A549 (cell line): ENCODE measurements around the gene JARID2. TPM values are rescaled to one million over a fixed set of nuclear protein-coding genes. Genes with fewer than 3 reads are reported as not detected.

ENCODE experiments used
- ATAC-seq, 2 experiments: fragments of 200-7000 bp in 1 of 2; fragments of >200 bp in 1 of 2; cut with Nextera tagmentation in 1 of 2; cut with Tn5 transposase in 1 of 2; 3 replicates each; pipeline versions ENCODE4 v1.8.0 to v1.9.1; 2018 to 2020; ENCODE audit warnings: mild to moderate bottlenecking in 1 of 2, moderate library complexity in 1 of 2
- CTCF ChIA-PET: fragments of 300-600 bp; sonication (Branson Sonifier 250); formaldehyde crosslinking; extraction: SDS; loops from one replicate; lab custom pipeline; 2021; ENCODE audit warnings: antibody characterized with exemption, inconsistent platforms; lab: Yijun Ruan, JAX
- POLR2A ChIA-PET: fragments of 350-600 bp; formaldehyde crosslinking; extraction: SDS; loops from one replicate; lab custom pipeline; 2021; ENCODE audit warnings: antibody characterized with exemption, inconsistent platforms; lab: Yijun Ruan, JAX
- DNase-seq, 2 experiments: peaks; one replicate each; pipeline versions ENCODE4 v3.0.0 to v3.0.0-alpha.2; 2011 to 2016; ENCODE audit warnings: low read depth in 1 of 2, low spot score in 1 of 2
- FAIRE-seq: peaks from 2 replicates; lab custom pipeline; 2011; peaks lifted over from hg19 to GRCh38; lab: Jason Lieb, UNC
- H3K27ac ChIP-seq, 2 experiments: fragments of >200 bp; sonication (Bioruptor Twin); formaldehyde crosslinking; 3 replicates each; pipeline ENCODE4 v1.5.1; 2016 to 2017
- H3K4me1 ChIP-seq: fragments of >200 bp; sonication (Bioruptor Twin); formaldehyde crosslinking; 3 replicates; pipeline ENCODE4 v1.6.1; 2016
- H3K4me2 ChIP-seq: fragments of >200 bp; sonication (Bioruptor Twin); formaldehyde crosslinking; 3 replicates; pipeline ENCODE4 v1.6.1; 2016
- H3K4me3 ChIP-seq: fragments of >200 bp; sonication (Bioruptor Twin); formaldehyde crosslinking; 3 replicates; pipeline ENCODE4 v1.5.1; 2016
- H3K9me3 ChIP-seq: fragments of >200 bp; sonication (Bioruptor Twin); formaldehyde crosslinking; 3 replicates; pipeline ENCODE4 v1.6.1; 2016
- BHLHE40 ChIP-seq: IDR thresholded peaks from 2 replicates; pipeline ENCODE4 v1.6.1; 2012; ENCODE audit warnings: low read depth, low read length, inconsistent platforms
- CBX2 ChIP-seq: fragments of 200-600 bp; sonication (generic); IDR thresholded peaks from 2 replicates; pipeline ENCODE4 v1.6.1; 2016; ENCODE audit warnings: low read depth, mild to moderate bottlenecking, borderline replicate concordance
- CBX8 ChIP-seq: fragments of 200-600 bp; sonication (generic); IDR thresholded peaks from 2 replicates; pipeline ENCODE4 v1.6.1; 2016
- CEBPB ChIP-seq, 2 experiments: fragments of >200 bp in 1 of 2; sonication (Bioruptor Twin) in 1 of 2; formaldehyde crosslinking in 1 of 2; IDR thresholded peaks; 2 replicates each; pipeline ENCODE4 v1.6.1; 2012 to 2016
- CHD2 ChIP-seq: fragments of 150-350 bp; IDR thresholded peaks from 2 replicates; pipeline ENCODE4 v1.6.1; 2014; ENCODE audit warnings: low read length; ENCODE audit not compliant: partially characterized antibody
- CHD4 ChIP-seq: fragments of 200-600 bp; sonication (generic); IDR thresholded peaks from 2 replicates; pipeline ENCODE4 v1.6.1; 2016; ENCODE audit warnings: antibody characterized with exemption, mild to moderate bottlenecking, borderline replicate concordance
- CTCF ChIP-seq: fragments of >200 bp; sonication (Bioruptor Twin); formaldehyde crosslinking; IDR thresholded peaks from 3 replicates; pipeline ENCODE4 v1.5.1; 2016
- E2F6 ChIP-seq: IDR thresholded peaks from 2 replicates; pipeline ENCODE4 v1.6.1; 2012; ENCODE audit warnings: low read depth, borderline replicate concordance
- EHF ChIP-seq: fragments of 250-450 bp; sonication (Bioruptor Pico); IDR thresholded peaks from 2 replicates; pipeline ENCODE4 v1.5.0; 2020; ENCODE audit warnings: mild to moderate bottlenecking
- GATA3 ChIP-seq: IDR thresholded peaks from 2 replicates; pipeline ENCODE4 v1.6.1; 2012; ENCODE audit warnings: borderline replicate concordance
- HEYL ChIP-seq: fragments of 250-450 bp; sonication (Bioruptor Pico); IDR thresholded peaks from 2 replicates; pipeline ENCODE4 v1.8.0; 2021; ENCODE audit warnings: mild to moderate bottlenecking, moderate library complexity
- HOXB5 ChIP-seq: fragments of 250-450 bp; sonication (Bioruptor Pico); IDR thresholded peaks from 2 replicates; pipeline ENCODE4 v1.5.0; 2020; ENCODE audit warnings: mild to moderate bottlenecking, moderate library complexity
- KDM5A ChIP-seq: fragments of 200-600 bp; sonication (generic); IDR thresholded peaks from 2 replicates; pipeline ENCODE4 v1.6.1; 2016; ENCODE audit warnings: antibody characterized with exemption, mild to moderate bottlenecking
- MAFK ChIP-seq: fragments of 450-650 bp; IDR thresholded peaks from 2 replicates; pipeline ENCODE4 v1.6.1; 2014; ENCODE audit not compliant: partially characterized antibody
- MAX ChIP-seq: IDR thresholded peaks from 2 replicates; pipeline ENCODE4 v1.6.1; 2012
- NFE2L2 ChIP-seq: fragments of 150-350 bp; conservative IDR thresholded peaks from 2 replicates; pipeline ENCODE4 v1.6.1; 2014; ENCODE audit warnings: low read length
- PHF8 ChIP-seq: fragments of 200-600 bp; sonication (generic); IDR thresholded peaks from 2 replicates; pipeline ENCODE4 v1.6.1; 2016; ENCODE audit warnings: low read depth, mild to moderate bottlenecking, antibody characterized with exemption, moderate library complexity, borderline replicate concordance
- POLR2AphosphoS2 ChIP-seq: conservative IDR thresholded peaks from 2 replicates; pipeline ENCODE4 v1.6.1; 2012; ENCODE audit warnings: low read length, improper control_type of control experiment, inconsistent platforms
- RAD21 ChIP-seq, 2 experiments: fragments of >200 bp in 1 of 2; sonication (Bioruptor Twin) in 1 of 2; formaldehyde crosslinking in 1 of 2; IDR thresholded peaks in 1 of 2; conservative IDR thresholded peaks in 1 of 2; 2 replicates in 1 of 2; 3 replicates in 1 of 2; pipeline ENCODE4 v1.6.1; 2012 to 2018; ENCODE audit warnings: inconsistent platforms in 1 of 2
- RARB ChIP-seq: fragments of 250-450 bp; sonication (Bioruptor Pico); IDR thresholded peaks from 2 replicates; pipeline ENCODE4 v1.8.0; 2021; ENCODE audit warnings: mild to moderate bottlenecking, moderate library complexity
- RCOR1 ChIP-seq: fragments of 150-350 bp; IDR thresholded peaks from 2 replicates; pipeline ENCODE4 v1.6.1; 2014; ENCODE audit warnings: antibody characterized with exemption, low read length, low read depth
- RFX5 ChIP-seq: fragments of 450-650 bp; IDR thresholded peaks from 2 replicates; pipeline ENCODE4 v1.7.1; 2014; ENCODE audit warnings: antibody characterized with exemption, mild to moderate bottlenecking, moderate library complexity
- SMC3 ChIP-seq: fragments of >200 bp; sonication (Bioruptor Twin); formaldehyde crosslinking; IDR thresholded peaks from 3 replicates; pipeline ENCODE4 v1.6.1; 2018; ENCODE audit warnings: inconsistent platforms
- TFCP2L1 ChIP-seq: fragments of 250-450 bp; sonication (Bioruptor Pico); IDR thresholded peaks from 2 replicates; pipeline ENCODE4 v1.5.0; 2021; ENCODE audit warnings: mild to moderate bottlenecking
- USF2 ChIP-seq: fragments of 450-650 bp; IDR thresholded peaks from 2 replicates; pipeline ENCODE4 v1.6.1; 2014; ENCODE audit warnings: antibody characterized with exemption
- ZC3H11A ChIP-seq: fragments of 450-650 bp; IDR thresholded peaks from 2 replicates; pipeline ENCODE4 v1.6.1; 2014; ENCODE audit warnings: antibody characterized with exemption, mild to moderate bottlenecking
- ZFP36 ChIP-seq: fragments of 450-650 bp; IDR thresholded peaks from 2 replicates; pipeline ENCODE4 v1.6.1; 2014; ENCODE audit warnings: borderline replicate concordance; ENCODE audit not compliant: partially characterized antibody
- WGBS: methylation state at CpG from one replicate; pipeline ENCODE4 v1.1.6; 2017; ENCODE audit errors: missing lambda C conversion rate; 5-methylcytosine and 5-hydroxymethylcytosine counted together
- polyA plus RNA-seq, 4 experiments: library from polyadenylated mRNA; depleted of rRNA in 3 of 4; stranded (reverse); fragments of >200 nt; fragmentation: RNase III in 1 of 4; extraction: RNeasy Plus Mini Kit Qiagen cat#74134 plus additional on column Dnase treatment in 1 of 4; gene quantifications; 2 replicates in 3 of 4; 3 replicates in 1 of 4; pipeline ENCODE4 v1.2.3, GENCODE V29; 2011 to 2017

Gene JARID2
- polyA plus RNA-seq, 2 of the 4 experiments (the other 2 are of a cell fraction), result 7.8 to 8.3 TPM

- no peak overlapping the region for H3K27ac ChIP-seq
- 0 out of 3 replicates have a peak, but pooled peaks cover 3% of the 10 kb centered on the region for H3K4me1 ChIP-seq
- TF ChIP-seq CHD4 (no peak), SMC3 (no peak), CHD2 (no peak), RCOR1 (no peak)
- no peak overlapping the region for H3K4me2 ChIP-seq
- ATAC-seq, result no peak
- WGBS, result 97% methylated on average over 14 of the region's 15 CpGs
- ChIA-PET CTCF (no interaction called here), POLR2A (no interaction called here)
- no peak for DNase-seq
- H3K9me3 ChIP-seq, result no peaks in the 10 kb centered on the region
- no peak for FAIRE-seq
- no peak overlapping the region for H3K4me3 ChIP-seq
Observed at GRCh38 chr6:15508931-15509330, 263.1 kb downstream of the JARID2 start.

GRCh38 chr6:15509335-15509933 is 263.6 kb downstream of the JARID2 start:
- WGBS, result 91% methylated on average over 10 of the region's 13 CpGs
- POLR2A ChIA-PET, result no interaction called here
- FAIRE-seq (no peak), DNase-seq (no peak), ATAC-seq (no peak)
- Histone ChIP-seq H3K4me2 (no peak overlapping the region), H3K27ac (no peak overlapping the region), H3K9me3 (no peaks in the 10 kb centered on the region), H3K4me3 (no peak overlapping the region), H3K4me1 (0 out of 3 replicates have a peak, but pooled peaks cover 3% of the 10 kb centered on the region)
- TF ChIP-seq E2F6, result no peak
- TF ChIP-seq RARB (CRISPR knock-in tag), result no peak
- TF ChIP-seq HEYL (CRISPR knock-in tag), result no peak
- no peak for TF ChIP-seq SMC3
- TF ChIP-seq RAD21 (conservative IDR thresholded peaks at IDR 0.05 in 1 of 2, IDR thresholded peaks at IDR 0.05 in 1 of 2), result no peak
- no peak for TF ChIP-seq CEBPB (IDR thresholded peaks at IDR 0.05)
- TF ChIP-seq EHF (CRISPR knock-in tag), result no peak
- no peak for TF ChIP-seq MAFK
- TF ChIP-seq CBX8, result no peak
- no peak for TF ChIP-seq KDM5A
- no peak for TF ChIP-seq GATA3
- no peak for TF ChIP-seq CBX2
- CTCF ChIA-PET, result no interaction called here

GRCh38 chr6:15510121-15510520 is 264.3 kb downstream of the JARID2 start:
- Histone ChIP-seq H3K4me3 (no peak overlapping the region), H3K4me1 (no peaks in the 10 kb centered on the region), H3K9me3 (no peaks in the 10 kb centered on the region), H3K27ac (no peak overlapping the region), H3K4me2 (no peak overlapping the region)
- DNase-seq (no peak), ATAC-seq (no peak), FAIRE-seq (no peak)
- TF ChIP-seq PHF8 (no peak), RARB (CRISPR knock-in tag) (no peak), ZFP36 (no peak), HOXB5 (CRISPR knock-in tag) (no peak), CHD2 (no peak), NFE2L2 (no peak), CEBPB (IDR thresholded peaks at IDR 0.05) (no peak), USF2 (no peak), BHLHE40 (no peak), ZC3H11A (no peak), TFCP2L1 (CRISPR knock-in tag) (no peak), EHF (CRISPR knock-in tag) (no peak), POLR2AphosphoS2 (no peak), MAX (no peak), CBX8 (no peak), CTCF (no peak), KDM5A (no peak), RFX5 (no peak)
- ChIA-PET CTCF (no interaction called here), POLR2A (no interaction called here)
- 93% methylated on average over 4 of the region's 6 CpGs for WGBS
